Naive thymus-derived CD4-positive, alpha-beta T cell (primary cell): ENCODE results near the gene CSTF1. TPM values are rescaled to one million over a fixed set of nuclear protein-coding genes. Genes with fewer than 3 reads are reported as not detected.

Experiments used
- ATAC-seq: fragments of 150-1000 bp; cut with Tn5 transposase; 2 replicates; pipeline ENCODE4 v1.10.0; 2021; ENCODE audit warnings: mild to moderate bottlenecking, moderate library complexity
- CTCF ChIA-PET: fragments of 350-600 bp; sonication (Branson Sonifier 250); formaldehyde crosslinking; loops from one replicate; lab custom pipeline; 2021; ENCODE audit warnings: antibody characterized with exemption; lab: Charles Lee
- POLR2A ChIA-PET: fragments of 350-600 bp; sonication (Branson Sonifier 250); formaldehyde crosslinking; loops from one replicate; lab custom pipeline; 2021; ENCODE audit warnings: antibody characterized with exemption, inconsistent platforms; lab: Charles Lee
- DNase-seq, 9 donors: peaks; one replicate each; pipeline versions ENCODE4 v3.0.0 to v3.0.0-alpha.2; 2020 to 2022; ENCODE audit warnings: mixed read lengths in 1 of 9
- H3K27ac ChIP-seq: one replicate; pipeline ENCODE4 v1.7.0; 2013; ENCODE audit warnings: mild to moderate bottlenecking, low read depth, low read length, moderate library complexity
- H3K27me3 ChIP-seq, 2 donors: one replicate each; pipeline ENCODE4 v1.7.0; 2013; ENCODE audit warnings: low read length in 2 of 2, mild to moderate bottlenecking in 2 of 2, moderate library complexity in 2 of 2; ENCODE audit not compliant: control insufficient read depth in 2 of 2, insufficient read depth in 2 of 2
- H3K36me3 ChIP-seq, 3 experiments: 1 replicate in 2 of 3; 2 replicates in 1 of 3; pipeline ENCODE4 v1.7.0; 2013; ENCODE audit warnings: low read length in 3 of 3, mild to moderate bottlenecking in 3 of 3, moderate library complexity in 1 of 3; ENCODE audit not compliant: insufficient read depth in 3 of 3, control insufficient read depth in 2 of 3
- H3K4me1 ChIP-seq, 2 donors: one replicate each; pipeline ENCODE4 v1.7.0; 2013; ENCODE audit warnings: low read length in 2 of 2, mild to moderate bottlenecking in 2 of 2, moderate library complexity in 1 of 2; ENCODE audit not compliant: control insufficient read depth in 2 of 2, insufficient read depth in 2 of 2
- H3K4me3 ChIP-seq: 2 replicates; pipeline ENCODE4 v1.7.0; 2013; ENCODE audit warnings: mild to moderate bottlenecking, low read length
- H3K9me3 ChIP-seq, 3 experiments: 1 replicate in 2 of 3; 2 replicates in 1 of 3; pipeline ENCODE4 v1.7.0; 2013; ENCODE audit warnings: low read length in 3 of 3; ENCODE audit not compliant: control insufficient read depth in 2 of 3
- H3K27ac Mint-ChIP-seq, 9 donors: one replicate each; pipeline ENCODE4 v1.8.0; 2020 to 2022; ENCODE audit warnings: mixed read lengths in 9 of 9, mild to moderate bottlenecking in 8 of 9, moderate library complexity in 5 of 9, inconsistent platforms in 2 of 9
- H3K27me3 Mint-ChIP-seq, 5 donors: one replicate each; pipeline ENCODE4 v1.8.0; 2021 to 2022; ENCODE audit warnings: mixed read lengths in 5 of 5, mild to moderate bottlenecking in 1 of 5
- H3K36me3 Mint-ChIP-seq, 5 donors: one replicate each; pipeline ENCODE4 v1.8.0; 2020 to 2022; ENCODE audit warnings: mixed read lengths in 5 of 5, mild to moderate bottlenecking in 3 of 5, inconsistent platforms in 1 of 5
- H3K4me1 Mint-ChIP-seq, 7 donors: one replicate each; pipeline ENCODE4 v1.8.0; 2020 to 2022; ENCODE audit warnings: mixed read lengths in 7 of 7, mild to moderate bottlenecking in 3 of 7, inconsistent platforms in 1 of 7
- H3K4me3 Mint-ChIP-seq, 10 donors: one replicate each; pipeline ENCODE4 v1.8.0; 2020 to 2022; ENCODE audit warnings: mild to moderate bottlenecking in 10 of 10, mixed read lengths in 10 of 10, moderate library complexity in 6 of 10, inconsistent platforms in 2 of 10
- H3K9me3 Mint-ChIP-seq, 11 donors: one replicate each; pipeline ENCODE4 v1.8.0; 2020 to 2022; ENCODE audit warnings: mixed read lengths in 11 of 11, mild to moderate bottlenecking in 4 of 11, inconsistent platforms in 1 of 11, moderate library complexity in 1 of 11
- intact Hi-C, 2 donors: fragments of 100-400 bp; cut with micrococcal nuclease; formaldehyde crosslinking; loops; one replicate each; pipeline ENCODE4 v1.15.1; 2023
- polyA plus RNA-seq, 2 donors: library from polyadenylated mRNA; unstranded; fragments of 300-500 nt; fragmentation: Illumina TruSeq; gene quantifications; one replicate each; pipeline ENCODE4 v1.2.3, GENCODE V29; 2021
- total RNA-seq, 6 experiments: library from RNA in 5 of 6; stranded (reverse) in 5 of 6; gene quantifications; 1 replicate in 5 of 6; 2 replicates in 1 of 6; pipeline ENCODE4 v1.2.3 and lab custom pipeline; 2021 to 2026

The CSTF1 gene
- total and polyA plus RNA-seq, 7 experiments from 2014 or later: 16.4 to 50.7 (median 35.9) TPM

DNA sequence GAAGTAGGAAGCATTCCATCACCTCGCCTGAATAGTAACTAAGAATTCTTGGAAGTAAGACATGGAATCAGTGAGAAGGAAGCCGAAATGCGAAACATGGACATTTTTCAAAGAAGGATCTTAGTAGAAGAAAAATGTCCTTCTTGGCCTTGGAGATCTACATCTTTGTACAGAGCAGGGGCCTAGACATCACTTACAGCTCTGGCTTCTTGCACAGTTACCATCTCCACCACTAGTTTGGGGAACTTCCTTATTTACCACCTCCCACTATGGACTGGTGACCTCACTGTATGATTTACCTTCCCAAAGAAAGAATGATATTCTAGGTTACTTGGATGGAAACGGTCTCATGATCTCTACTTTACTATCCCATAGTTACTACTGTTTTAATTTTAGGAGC lies 35.4 kb downstream of the CSTF1 start:
- H3K27me3 ChIP-seq: no peaks in the 10 kb centered on the region
- peak; percentile 54 for ATAC-seq
- CTCF ChIA-PET: interaction anchor here (1.1 to 1.5 kb wide), 3 partner anchors 9 to 16 kb away, joined by 3 to 10 read pairs (median 3); partner anchors contain the start of gene CASS4
- peaks cover 15 to 27% of the 10 kb centered on the region in 2 donors for H3K4me1 ChIP-seq
- no peaks in the 10 kb centered on the region for H3K9me3 ChIP-seq
- H3K36me3 ChIP-seq: no peaks in the 10 kb centered on the region
- H3K9me3 Mint-ChIP-seq: peaks cover 0 to 2% (median 0%) of the 10 kb centered on the region in 11 donors
- H3K4me1 Mint-ChIP-seq: peaks cover 37 to 79% (median 66%) of the 10 kb centered on the region in 7 donors
- DNase-seq: no peak
- peak overlapping the region in 8 of 10 donors; percentile 48 to 96 (median 86) for H3K4me3 Mint-ChIP-seq
- H3K27ac ChIP-seq: no peak overlapping the region
- peak overlapping the region; percentile 16 to 99 (median 93) for H3K27ac Mint-ChIP-seq
- H3K36me3 Mint-ChIP-seq: peaks cover 0 to 40% (median 16%) of the 10 kb centered on the region in 5 donors
- POLR2A ChIA-PET: interaction anchor here (0.8 to 2.9 kb wide), 6 partner anchors 9 to 15 kb away, joined by 3 to 20 read pairs (median 4); partner anchors contain the start of gene CASS4
- intact Hi-C loops: loop anchor here in 1 of 2 donors (2.0 kb wide), 1 partner anchor 15 kb away; the partner anchor contains the start of gene CASS4
- no peak overlapping the region for H3K4me3 ChIP-seq
- H3K27me3 Mint-ChIP-seq: no peaks in the 10 kb centered on the region

- peaks cover 0 to 45% (median 19%) of the 10 kb centered on the region in 5 donors for H3K36me3 Mint-ChIP-seq
- peaks cover 0 to 2% (median 0%) of the 10 kb centered on the region in 11 donors for H3K9me3 Mint-ChIP-seq
- Histone ChIP-seq H3K27ac (peak overlapping the region; percentile 76), H3K4me3 (no peak overlapping the region), H3K9me3 (no peaks in the 10 kb centered on the region), H3K36me3 (no peaks in the 10 kb centered on the region), H3K27me3 (no peaks in the 10 kb centered on the region), H3K4me1 (peaks cover 19 to 22% of the 10 kb centered on the region in 2 donors)
- CTCF ChIA-PET: interaction anchor here (1.0 to 1.6 kb wide), 4 partner anchors 10 to 16 kb away, joined by 3 to 10 read pairs (median 3); partner anchors contain the start of gene CASS4
- peak overlapping the region in 8 of 9 donors; percentile 52 to 99 (median 94) for H3K27ac Mint-ChIP-seq
- no peak for DNase-seq
- intact Hi-C loops: loop anchor here in 1 of 2 donors (2.0 kb wide), 1 partner anchor 16 kb away; the partner anchor contains the start of gene CASS4
- no peak for ATAC-seq
- peak overlapping the region in 9 of 10 donors; percentile 65 to 96 (median 87) for H3K4me3 Mint-ChIP-seq
- peaks cover 38 to 80% (median 70%) of the 10 kb centered on the region in 7 donors for H3K4me1 Mint-ChIP-seq
- POLR2A ChIA-PET: interaction anchor here (0.8 to 2.9 kb wide), 5 partner anchors 9 to 15 kb away, joined by 4 to 20 read pairs (median 6); partner anchors contain the start of gene CASS4
- no peaks in the 10 kb centered on the region for H3K27me3 Mint-ChIP-seq
Observed at GRCh38 chr20:56428410-56428809, 36.0 kb downstream of the CSTF1 start.

DNA sequence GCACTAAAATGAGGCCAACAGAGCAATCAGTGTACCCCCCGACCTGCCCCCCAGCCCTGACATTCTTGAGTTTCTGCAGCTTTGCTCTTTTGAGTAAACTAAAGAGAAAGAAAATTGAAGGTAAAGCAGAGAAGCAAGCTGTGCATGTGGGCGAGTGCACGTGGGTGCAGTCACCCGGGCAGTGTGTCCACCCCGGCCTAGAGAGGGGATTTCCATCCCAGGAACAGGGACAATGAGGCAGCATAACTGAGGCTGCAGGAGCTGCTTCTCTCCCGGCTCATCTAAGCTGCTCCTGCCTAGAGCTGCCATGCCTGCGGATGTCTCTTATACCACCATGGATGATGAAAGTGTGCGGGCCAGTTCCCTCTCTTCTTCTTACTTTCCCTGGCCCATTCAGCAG lies 36.4 kb downstream of the CSTF1 start:
- Mint-ChIP-seq H3K9me3 (peaks cover 0 to 2% (median 0%) of the 10 kb centered on the region in 11 donors), H3K27ac (peak overlapping the region; percentile 84 to 99 (median 94)), H3K4me3 (peak overlapping the region; percentile 77 to 96 (median 88)), H3K36me3 (peaks cover 0 to 50% (median 23%) of the 10 kb centered on the region in 5 donors), H3K4me1 (peaks cover 39 to 85% (median 74%) of the 10 kb centered on the region in 7 donors), H3K27me3 (no peaks in the 10 kb centered on the region)
- peak overlapping the region; percentile 54 for H3K4me3 ChIP-seq
- peaks cover 22 to 24% of the 10 kb centered on the region in 2 donors for H3K4me1 ChIP-seq
- ChIA-PET POLR2A (interaction anchor here (0.6 to 2.9 kb wide), 6 partner anchors 9 to 1029 kb away, joined by 3 to 20 read pairs (median 5); partner anchors contain the start of gene CASS4), CTCF (interaction anchor here (1.0 to 1.6 kb wide), 5 partner anchors 10 to 17 kb away, joined by 3 to 10 read pairs (median 3); partner anchors contain the start of gene CASS4)
- no peaks in the 10 kb centered on the region for H3K36me3 ChIP-seq
- DNase-seq (no peak), ATAC-seq (no peak)
- H3K27ac ChIP-seq: peak overlapping the region; percentile 76
- no peaks in the 10 kb centered on the region for H3K9me3 ChIP-seq
- intact Hi-C loops: loop anchor here in 1 of 2 donors (1.0 to 2.0 kb wide), 2 partner anchors 8 to 16 kb away; partner anchors contain the start of gene CASS4
- no peaks in the 10 kb centered on the region for H3K27me3 ChIP-seq

DNA sequence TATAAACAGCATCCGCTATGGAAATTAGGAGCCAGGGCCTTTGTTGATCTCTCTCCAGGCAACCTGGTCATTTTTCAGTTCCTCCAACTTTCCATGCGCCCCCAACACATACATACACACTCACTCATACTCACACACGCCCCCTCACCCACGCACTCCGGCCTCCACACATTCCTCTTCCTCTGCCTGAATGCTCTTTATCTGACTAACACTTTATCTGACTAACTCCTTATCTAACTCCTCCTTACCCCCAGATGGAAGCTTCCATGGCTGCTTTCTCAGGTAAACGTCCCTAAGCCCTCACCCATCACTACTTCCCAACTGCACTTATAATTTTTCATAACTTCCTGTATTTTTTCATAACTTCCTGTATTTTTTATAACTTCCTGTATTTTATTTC lies 37.1 kb downstream of the CSTF1 start:
- ATAC-seq: no peak
- H3K9me3 Mint-ChIP-seq: peaks cover 0 to 2% (median 0%) of the 10 kb centered on the region in 11 donors
- peak in 1 of 9 donors; percentile 53 for DNase-seq
- Histone ChIP-seq H3K27ac (peak overlapping the region; percentile 76), H3K27me3 (no peaks in the 10 kb centered on the region), H3K4me3 (peak overlapping the region; percentile 54), H3K4me1 (peaks cover 22 to 26% of the 10 kb centered on the region in 2 donors), H3K9me3 (no peaks in the 10 kb centered on the region), H3K36me3 (no peaks in the 10 kb centered on the region)
- CTCF ChIA-PET: interaction anchor here (1.1 to 1.6 kb wide), 3 partner anchors 10 to 13 kb away, joined by 3 to 10 read pairs (median 3); no protein-coding TSS in a partner anchor
- POLR2A ChIA-PET: interaction anchor here (0.7 to 2.9 kb wide), 7 partner anchors 9 to 18 kb away, joined by 3 to 20 read pairs (median 6); partner anchors contain the start of gene CASS4
- intact Hi-C loops: loop anchor here in 1 of 2 donors (1.0 to 2.0 kb wide), 2 partner anchors 8 to 17 kb away; partner anchors contain the start of gene CASS4
- peaks cover 39 to 89% (median 75%) of the 10 kb centered on the region in 7 donors for H3K4me1 Mint-ChIP-seq
- peak overlapping the region; percentile 84 to 99 (median 94) for H3K27ac Mint-ChIP-seq
- peak overlapping the region; percentile 77 to 96 (median 88) for H3K4me3 Mint-ChIP-seq
- peaks cover 0 to 53% (median 26%) of the 10 kb centered on the region in 5 donors for H3K36me3 Mint-ChIP-seq
- no peaks in the 10 kb centered on the region for H3K27me3 Mint-ChIP-seq

DNA sequence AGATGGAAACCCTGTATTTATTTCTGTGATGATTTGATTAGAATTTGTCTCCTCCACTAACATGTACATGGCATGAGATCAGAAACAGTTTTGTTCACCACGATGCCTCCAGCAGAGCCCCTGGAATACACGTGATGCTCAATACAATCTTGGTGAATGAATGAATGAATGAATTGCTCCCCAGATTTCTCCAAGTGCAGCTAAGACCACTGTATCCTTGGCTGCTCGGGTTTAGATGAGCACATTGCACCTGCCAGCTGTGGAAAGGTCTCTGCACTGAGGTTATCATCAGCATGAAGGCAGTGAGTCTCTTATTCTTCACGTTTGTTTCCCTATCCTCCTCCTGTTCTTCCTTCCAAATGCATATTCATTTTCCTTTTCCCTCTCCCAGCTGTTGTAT lies 37.5 kb downstream of the CSTF1 start:
- H3K27ac Mint-ChIP-seq: peak overlapping the region; percentile 84 to 99 (median 94)
- POLR2A ChIA-PET: interaction anchor here (0.6 to 2.9 kb wide), 6 partner anchors 9 to 17 kb away, joined by 3 to 20 read pairs (median 7); partner anchors contain the start of gene CASS4
- peak overlapping the region; percentile 77 to 96 (median 88) for H3K4me3 Mint-ChIP-seq
- Histone ChIP-seq H3K4me3 (peak overlapping the region; percentile 54), H3K27me3 (no peaks in the 10 kb centered on the region), H3K9me3 (no peaks in the 10 kb centered on the region), H3K4me1 (peaks cover 22 to 26% of the 10 kb centered on the region in 2 donors), H3K36me3 (no peaks in the 10 kb centered on the region), H3K27ac (peak overlapping the region; percentile 76)
- H3K4me1 Mint-ChIP-seq: peaks cover 37 to 88% (median 78%) of the 10 kb centered on the region in 7 donors
- CTCF ChIA-PET: interaction anchor here (0.6 to 1.6 kb wide), 2 partner anchors 10 to 13 kb away, joined by 3 read pairs; no protein-coding TSS in a partner anchor
- ATAC-seq (no peak), DNase-seq (no peak)
- intact Hi-C loops: loop anchor here in 1 of 2 donors (1.0 to 2.0 kb wide), 3 partner anchors 9 to 17 kb away; partner anchors contain the start of gene CASS4
- H3K36me3 Mint-ChIP-seq: peaks cover 0 to 50% (median 26%) of the 10 kb centered on the region in 5 donors
- no peaks in the 10 kb centered on the region for H3K27me3 Mint-ChIP-seq
- peaks cover 0 to 2% (median 0%) of the 10 kb centered on the region in 11 donors for H3K9me3 Mint-ChIP-seq

DNA sequence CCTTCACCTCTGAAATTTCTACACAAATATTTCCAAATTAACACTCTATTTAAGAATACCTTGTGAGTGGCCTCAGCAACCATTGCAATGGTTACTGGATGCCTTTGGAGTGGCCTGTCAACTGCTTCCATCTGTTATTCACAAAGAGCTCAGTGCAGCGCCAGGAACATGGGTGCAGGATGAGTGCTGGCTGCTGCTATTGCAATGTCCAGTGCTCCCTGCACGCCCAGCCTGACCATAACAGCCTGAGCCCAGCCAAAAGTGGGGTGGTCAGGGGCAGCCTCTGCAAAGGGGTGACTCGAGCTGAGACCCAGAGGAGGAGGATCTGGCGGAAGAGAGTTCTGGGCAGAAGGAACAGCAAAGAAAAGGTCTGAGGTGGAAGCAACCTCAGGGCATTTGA lies 38.0 kb downstream of the CSTF1 start:
- H3K27ac Mint-ChIP-seq: peak overlapping the region; percentile 84 to 99 (median 94)
- Histone ChIP-seq H3K36me3 (no peaks in the 10 kb centered on the region), H3K9me3 (no peaks in the 10 kb centered on the region), H3K4me1 (peaks cover 22 to 26% of the 10 kb centered on the region in 2 donors), H3K27ac (peak overlapping the region; percentile 76), H3K4me3 (no peak overlapping the region), H3K27me3 (no peaks in the 10 kb centered on the region)
- no peaks in the 10 kb centered on the region for H3K27me3 Mint-ChIP-seq
- H3K4me3 Mint-ChIP-seq: peak overlapping the region in 9 of 10 donors; percentile 77 to 96 (median 88)
- peaks cover 0 to 52% (median 26%) of the 10 kb centered on the region in 5 donors for H3K36me3 Mint-ChIP-seq
- ATAC-seq (no peak), DNase-seq (no peak)
- peaks cover 0 to 2% (median 0%) of the 10 kb centered on the region in 11 donors for H3K9me3 Mint-ChIP-seq
- intact Hi-C loops: loop anchor here in 1 of 2 donors (1.0 kb wide), 1 partner anchor 10 kb away; no protein-coding TSS in a partner anchor
- peaks cover 37 to 87% (median 78%) of the 10 kb centered on the region in 7 donors for H3K4me1 Mint-ChIP-seq
- ChIA-PET POLR2A (interaction anchor here (0.6 to 4.9 kb wide), 6 partner anchors 9 to 18 kb away, joined by 3 to 24 read pairs (median 6); partner anchors contain the start of gene CASS4), CTCF (interaction anchor here (0.6 kb wide), 1 partner anchor 9 kb away, joined by 3 read pairs; no protein-coding TSS in a partner anchor)
